ENCODE measurements around the gene CLMP.
"Not testable (repeated sequence)": the region's sequence is repeated elsewhere in the genome, so short reads cannot be mapped to it uniquely, and the experiment has no call there.

CLMP gene

DNA sequence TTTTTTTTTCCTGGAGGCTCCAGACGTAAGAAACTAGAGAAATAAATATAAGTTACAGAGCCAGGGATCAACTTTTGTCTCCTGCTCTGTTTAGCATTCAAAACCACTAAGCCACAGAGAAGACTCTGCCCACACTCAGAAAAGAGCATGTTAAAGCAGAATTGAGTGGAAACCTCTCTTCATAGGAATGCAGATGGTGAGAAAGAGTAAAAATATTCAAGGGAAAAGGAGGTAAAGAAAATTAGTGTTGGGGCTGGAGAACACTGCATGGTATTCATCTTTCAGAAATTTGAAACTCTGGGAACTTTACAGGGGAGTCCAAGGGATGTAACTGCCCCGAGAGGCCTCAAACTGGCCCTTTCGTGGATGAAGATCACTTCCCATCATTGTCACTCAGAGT is 65.1 kb downstream of the CLMP start:
- DNase-seq = no peak

DNA sequence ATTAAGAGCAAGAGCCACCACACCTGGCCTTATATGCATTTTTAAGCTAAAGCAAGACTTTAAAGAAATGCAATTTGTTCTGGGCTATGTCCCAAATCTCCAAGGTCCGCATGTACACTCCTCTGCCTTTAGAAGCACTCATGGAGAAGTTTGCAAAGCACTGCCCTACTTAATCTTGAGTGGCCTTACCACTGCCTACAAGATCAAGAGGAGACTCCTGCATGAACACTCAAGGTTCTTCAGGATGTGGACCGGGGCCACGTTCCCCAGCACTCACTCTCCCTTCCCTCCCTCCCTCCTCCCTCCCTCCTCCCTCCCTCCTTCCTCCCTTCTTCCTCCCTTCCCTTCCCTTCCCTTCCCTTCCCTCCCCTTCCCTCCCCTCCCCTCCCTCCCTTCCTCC is 69.9 kb downstream of the CLMP start:
- DNase-seq = no peak

DNA sequence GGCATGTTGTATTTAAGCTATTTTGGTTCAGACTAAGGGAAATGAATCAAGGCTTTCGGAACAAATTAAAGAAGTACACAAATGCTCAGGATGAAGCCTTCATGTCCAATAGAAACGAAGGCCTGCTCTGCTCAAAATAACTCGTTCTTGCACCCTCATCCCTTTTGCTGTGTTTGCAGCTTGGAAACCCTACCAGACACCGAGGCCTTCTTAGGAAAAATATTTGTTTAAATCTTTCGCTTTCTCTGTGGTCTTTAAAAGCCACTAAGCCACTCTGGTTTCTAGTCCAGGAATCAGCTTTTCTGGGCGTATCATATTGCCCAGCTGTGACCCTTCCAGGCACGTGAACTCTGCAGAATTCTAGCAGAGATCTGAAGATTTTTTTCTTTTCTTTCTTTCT is 72.2 kb downstream of the CLMP start:
- no peak for DNase-seq

DNA sequence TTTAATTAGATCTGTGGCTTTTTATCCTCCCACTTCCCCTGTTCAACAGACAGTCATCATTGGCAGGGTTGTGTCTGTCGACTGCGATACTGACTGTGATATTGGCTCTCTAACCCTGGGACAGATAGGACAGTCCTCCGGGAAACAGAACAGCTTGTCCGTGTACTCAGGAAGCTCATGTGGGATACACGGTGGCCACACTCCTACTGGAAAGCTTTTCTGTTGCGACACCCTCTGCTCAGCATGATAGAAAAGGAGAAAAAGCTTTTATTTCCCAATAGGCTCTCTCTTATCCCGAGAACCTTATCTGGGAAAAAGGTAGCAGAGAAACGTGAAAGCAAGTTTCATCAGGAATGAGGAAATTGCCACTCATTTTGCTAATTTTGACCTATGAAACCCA is 72.7 kb downstream of the CLMP start:
- DNase-seq = no peak

DNA sequence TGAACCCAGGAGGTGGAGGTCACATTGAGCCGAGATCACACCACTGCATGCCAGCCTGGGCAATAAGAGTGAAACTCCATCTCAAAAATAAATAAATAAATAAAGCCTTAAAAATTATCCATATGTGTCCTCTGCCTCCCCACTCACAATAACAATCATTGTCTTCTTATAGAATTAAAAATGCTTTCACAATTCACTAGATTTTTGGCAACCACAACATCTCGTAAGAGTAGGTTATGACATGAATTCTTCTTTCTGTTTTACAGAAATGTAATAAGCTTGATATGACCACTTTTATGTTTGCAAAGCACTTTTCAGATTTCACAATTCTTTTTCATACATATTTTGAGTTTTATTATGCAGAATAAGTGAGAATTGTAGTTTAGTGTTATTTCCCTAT is 78.6 kb downstream of the CLMP start:
- no peak for DNase-seq

DNA sequence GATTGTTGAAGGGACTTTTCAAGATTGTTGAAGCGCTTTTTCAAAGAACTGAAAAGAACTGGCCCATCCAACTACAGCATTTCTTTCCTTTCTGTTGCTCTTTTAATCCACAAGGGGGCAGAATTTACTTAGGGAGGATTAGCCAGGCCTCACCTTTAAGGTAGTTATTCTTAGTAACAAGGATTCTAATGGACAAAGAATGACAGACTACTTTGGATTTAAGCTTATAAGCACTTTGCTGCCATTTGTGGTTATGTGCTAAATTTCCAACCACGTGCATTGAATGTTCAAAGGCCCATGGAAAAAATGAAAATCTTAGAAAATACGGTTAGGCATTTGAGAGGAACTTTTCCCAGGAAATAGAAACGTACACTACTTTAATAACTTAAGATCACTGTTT is 83.6 kb downstream of the CLMP start:
- peak; percentile 53 for DNase-seq

DNA sequence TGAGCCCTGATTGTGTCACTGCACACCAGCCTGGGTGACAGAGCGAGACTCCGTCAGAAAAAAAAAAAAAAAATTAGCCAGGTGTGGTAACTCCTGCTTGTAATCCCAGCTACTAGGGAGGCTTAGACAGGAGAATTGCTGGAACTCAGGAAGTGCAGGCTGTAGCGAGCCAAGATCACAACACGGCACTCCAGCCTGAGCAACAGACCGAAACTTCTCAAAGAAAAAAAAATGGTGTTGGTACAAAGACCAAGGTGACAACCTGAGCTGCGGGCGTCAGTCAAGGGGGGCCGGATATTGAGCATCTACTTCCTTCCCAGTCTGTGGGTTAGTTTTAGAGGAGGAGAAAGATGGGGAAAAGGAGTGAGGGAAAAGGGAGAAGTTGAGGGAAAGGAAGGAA is 84.7 kb downstream of the CLMP start:
- no peak for DNase-seq

DNA sequence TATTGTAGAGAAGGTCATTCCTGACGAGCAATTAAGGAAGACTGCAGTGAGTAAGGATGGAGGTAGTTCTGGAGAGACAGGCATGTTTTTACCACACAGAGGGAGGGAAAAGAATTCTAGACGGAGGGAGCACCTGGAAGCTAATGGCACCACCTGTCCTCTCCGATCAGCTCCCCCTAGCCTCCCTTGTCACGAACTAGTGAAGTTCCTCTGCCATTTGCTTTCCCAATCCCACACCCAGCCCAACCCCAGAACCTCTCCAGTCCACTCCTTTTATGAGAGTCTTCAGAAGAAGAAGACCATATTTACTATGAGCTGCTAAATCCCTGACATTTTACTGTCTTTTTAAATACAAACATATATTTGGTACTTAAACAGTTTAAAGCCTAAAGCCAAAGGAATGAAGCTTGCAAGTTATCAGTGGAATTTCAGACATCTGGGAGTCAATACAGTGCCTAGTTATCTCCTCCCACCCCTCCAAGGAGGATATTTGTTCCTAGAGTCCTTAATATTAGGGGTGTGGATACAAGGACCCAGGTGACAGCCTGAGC is 87.0 kb downstream of the CLMP start:
- no peak for DNase-seq

DNA sequence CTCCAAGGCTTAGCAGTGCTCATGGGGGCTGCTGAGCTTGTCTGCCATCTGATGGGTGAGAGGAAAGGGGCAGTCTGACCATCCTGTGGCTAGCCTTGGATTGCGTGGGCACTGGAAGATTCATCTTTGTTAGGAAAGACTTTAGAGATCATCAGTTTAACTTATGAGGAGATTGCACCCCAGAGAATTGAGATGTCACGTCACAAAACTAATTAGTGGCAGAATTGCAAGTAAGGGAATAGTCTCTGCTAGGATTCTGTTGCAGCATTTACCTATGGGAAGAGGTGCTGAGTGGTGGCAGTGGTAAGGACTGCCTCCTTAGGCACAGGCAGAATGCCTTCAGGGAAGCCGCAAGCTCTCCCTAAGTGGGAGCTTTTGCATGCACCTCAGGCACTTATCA is 90.4 kb downstream of the CLMP start:
- DNase-seq = no peak

DNA sequence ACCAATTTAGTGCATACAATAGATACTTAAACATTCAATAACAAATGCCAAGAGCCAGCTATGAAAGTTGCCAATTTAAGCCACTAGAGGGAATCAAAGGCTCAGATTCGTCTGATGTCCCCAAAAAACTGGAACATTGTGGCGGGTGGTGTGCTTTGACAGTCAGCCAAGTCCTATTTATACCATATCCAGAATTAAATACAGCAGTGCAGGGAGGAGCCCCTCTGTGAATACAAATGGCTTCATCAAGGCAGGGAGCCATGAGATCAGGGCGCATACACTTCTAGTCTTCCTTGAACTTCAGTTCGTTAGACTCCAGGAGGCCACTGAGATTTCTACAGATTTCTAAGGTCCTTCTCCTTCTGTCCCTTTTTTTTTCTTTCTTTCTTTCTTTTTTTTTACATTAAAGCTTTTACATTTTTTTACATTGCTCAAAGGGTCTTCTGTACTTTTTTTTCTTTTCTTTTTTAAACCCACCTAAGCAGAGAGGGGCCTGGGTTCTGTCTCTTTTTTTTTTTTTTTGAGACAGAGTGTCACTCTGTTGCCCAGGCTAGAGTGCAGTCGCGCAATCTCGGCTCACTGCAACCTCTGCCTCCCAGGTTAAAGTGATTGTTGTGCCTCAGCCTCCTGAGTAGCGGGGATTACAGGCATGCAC is 91.6 kb downstream of the CLMP start:
- peak; percentile 77 for DNase-seq

DNA sequence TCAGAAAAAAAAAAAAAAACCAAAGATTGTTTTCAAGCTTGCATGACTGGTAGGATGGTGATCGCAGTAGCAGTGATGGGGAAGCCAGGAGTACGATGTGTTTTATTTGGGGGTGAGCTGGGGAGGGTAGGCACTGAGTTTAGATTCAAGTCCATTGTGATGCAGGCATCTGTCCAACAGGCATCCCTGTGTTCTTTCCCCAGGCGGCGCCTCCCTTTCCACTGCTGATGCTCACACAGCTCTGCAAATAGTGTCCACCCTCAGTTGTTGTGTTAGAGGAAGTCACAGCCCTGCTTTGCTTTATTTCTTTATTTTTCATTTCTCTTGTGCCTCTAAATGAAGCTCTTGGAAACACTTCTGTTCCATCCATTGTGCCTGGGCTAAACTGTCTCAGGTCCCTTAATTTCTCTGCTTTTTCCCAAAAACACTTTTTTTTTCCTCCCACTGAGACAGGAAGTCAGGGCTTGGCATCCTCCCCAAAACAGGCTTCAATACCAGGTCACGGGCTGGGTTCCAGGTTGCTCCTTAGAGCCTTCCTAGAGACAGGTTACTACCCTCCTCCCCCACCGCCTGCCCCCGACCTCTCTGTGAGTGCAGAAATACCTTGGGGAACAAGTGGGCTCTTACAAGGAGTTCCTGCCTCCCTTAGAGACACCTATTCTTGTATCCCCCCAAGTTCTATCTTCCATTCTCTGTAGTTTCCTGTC is 94.5 kb downstream of the CLMP start:
- DNase-seq = no peak

DNA sequence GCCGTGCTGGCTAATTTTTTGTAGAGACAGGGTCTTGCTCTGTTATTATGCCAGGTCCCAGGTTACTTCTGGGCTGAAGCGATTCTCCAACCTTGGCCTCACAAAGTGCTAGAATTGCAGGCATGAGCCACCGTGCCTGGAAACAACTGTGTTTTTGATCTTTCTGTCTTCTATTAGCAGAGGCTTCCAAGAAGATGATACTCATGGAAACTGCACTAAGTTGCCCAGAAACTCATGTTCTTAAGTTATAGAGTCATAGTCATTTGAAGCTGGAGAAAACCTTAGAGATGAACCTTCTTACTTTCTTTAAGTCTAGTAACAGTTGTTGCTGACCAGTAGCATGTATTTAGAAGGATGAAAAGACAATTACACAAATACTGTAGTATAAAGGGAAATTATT is 96.1 kb downstream of the CLMP start:
- DNase-seq = no peak

DNA sequence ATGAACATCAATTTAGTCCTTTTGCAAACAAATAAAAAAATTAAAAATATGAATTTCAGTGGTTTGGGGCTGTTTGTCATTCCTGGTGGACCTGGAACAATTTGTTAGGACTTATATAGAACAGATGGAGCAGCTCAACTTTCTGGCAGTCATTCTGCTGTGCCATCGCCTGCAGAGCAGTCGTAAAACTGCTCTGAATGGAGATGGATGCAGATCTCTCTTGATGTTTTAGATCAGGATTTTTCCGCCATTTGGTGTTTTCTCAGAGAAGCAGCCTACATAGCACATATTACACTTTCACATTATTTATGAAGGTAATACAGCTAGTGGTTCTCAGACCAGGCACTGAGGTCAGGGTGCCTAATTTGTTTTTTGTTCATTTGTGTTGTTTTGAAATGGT is 101.3 kb downstream of the CLMP start:
- no peak for DNase-seq

DNA sequence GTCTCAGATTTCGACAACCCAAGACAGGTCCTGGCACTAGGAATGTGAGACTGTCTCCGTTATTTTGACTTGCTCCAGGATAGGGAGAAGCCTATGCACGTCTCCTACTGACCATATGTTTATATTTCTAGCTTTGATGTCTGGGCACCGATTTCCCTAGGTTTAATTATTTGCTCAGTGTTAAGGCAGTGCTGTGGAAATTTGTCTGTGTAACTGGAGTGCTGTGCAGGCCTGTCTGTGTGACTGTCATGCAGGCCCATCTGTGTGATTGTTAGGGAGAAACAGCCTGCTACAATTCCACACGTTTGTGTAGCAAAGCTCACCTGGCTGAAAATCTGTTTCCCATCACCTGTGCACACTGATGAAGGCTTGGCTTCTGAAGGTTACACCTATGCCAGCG is 103.5 kb downstream of the CLMP start:
- no peak for DNase-seq

DNA sequence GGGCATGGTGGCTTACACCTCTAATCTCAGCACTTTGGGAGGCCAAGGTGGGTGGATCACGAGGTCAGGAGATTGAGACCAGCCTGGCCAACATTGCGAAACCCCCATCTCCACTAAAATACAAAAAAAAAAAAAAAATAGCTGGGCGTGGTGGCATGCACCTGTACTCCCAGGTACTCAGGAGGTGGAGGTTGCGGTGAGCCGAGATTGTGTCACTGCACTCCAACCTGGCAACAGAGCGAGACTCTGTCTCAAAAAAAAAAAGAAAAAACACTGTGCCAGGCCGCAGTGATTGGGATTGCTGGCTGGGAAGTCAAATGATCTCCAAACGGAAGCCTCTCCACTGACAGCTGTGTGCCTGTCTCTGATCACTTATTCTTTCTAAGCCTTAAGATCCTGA is 104.9 kb downstream of the CLMP start:
- DNase-seq = not testable (repeated sequence)

DNA sequence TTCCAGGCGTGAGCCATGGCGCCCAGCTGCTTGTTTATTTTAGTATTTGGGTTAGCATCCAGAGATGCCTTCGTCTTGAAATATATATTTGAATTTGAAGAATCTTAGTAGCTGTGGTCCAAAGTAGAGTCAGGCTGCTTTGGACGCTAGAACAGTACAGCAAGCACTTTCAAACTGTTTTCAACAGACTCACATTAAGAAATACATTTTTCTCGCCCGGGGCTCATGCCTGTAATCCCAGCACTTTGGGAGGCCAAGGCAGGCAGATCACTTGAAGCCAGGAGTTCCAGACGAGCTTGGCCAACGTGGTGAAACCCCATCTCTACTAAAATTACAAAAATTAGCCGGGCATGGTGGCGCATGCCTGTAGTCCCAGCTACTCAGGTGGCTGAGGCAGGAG is 106.2 kb downstream of the CLMP start:
- DNase-seq = not testable (repeated sequence)

DNA sequence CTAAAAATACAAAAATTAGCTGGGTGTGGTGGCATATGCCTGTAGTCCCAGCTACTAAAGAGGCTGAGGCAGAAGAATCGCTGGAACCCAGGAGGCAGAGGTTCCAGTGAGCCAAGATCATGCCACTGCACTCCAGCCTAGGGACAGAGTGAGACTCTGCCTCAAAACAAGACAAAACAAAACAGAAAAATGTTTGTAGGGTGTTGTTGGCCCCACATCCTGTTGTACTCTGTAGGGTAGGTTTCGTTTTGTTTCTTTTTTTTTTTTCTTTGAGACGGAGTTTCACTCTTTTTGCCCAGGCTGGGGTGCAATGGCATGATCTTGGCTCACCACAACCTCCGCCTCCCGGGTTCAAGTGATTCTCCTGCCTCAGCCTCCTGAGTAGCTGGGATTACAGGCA is 107.4 kb downstream of the CLMP start:
- DNase-seq = not testable (repeated sequence)

DNA sequence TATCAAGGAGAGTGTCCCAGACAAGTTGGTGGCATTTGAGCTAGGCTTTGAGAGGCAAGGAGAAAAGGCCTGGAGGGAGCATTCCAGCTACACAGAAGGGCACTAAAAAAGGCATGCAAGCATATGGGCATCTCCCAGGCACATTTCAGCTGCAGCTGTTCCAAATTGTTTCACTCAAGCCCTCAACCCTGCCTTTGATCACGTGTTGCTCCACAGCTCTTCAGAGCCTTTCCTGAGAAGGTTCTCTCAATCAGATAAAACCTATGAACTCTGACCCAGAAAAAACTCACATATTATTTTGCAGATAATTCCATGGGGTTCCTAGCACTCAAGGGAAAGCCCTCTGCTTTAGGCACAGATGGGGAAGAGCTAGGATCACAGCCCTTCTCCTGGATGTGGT is 108.7 kb downstream of the CLMP start:
- DNase-seq = no peak

DNA sequence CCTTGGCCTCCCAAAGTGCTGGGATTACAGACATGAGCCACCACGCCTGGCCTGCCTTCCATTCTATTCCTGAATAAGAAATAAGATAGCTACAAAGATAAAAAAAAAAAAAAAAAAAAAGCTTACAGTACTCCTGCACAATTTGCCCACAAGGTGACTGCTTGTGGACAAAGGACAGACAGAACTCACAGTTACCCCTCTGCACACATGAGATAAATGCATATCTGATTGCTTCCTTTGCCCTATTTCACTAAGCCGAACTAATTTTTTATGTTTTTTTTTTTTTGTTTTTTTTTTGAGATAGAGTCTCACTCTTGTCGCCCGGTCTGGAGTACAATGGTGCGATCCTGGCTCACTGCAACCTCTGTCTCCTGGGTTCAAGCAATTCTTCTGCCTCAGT is 109.6 kb downstream of the CLMP start:
- DNase-seq = no peak

DNA sequence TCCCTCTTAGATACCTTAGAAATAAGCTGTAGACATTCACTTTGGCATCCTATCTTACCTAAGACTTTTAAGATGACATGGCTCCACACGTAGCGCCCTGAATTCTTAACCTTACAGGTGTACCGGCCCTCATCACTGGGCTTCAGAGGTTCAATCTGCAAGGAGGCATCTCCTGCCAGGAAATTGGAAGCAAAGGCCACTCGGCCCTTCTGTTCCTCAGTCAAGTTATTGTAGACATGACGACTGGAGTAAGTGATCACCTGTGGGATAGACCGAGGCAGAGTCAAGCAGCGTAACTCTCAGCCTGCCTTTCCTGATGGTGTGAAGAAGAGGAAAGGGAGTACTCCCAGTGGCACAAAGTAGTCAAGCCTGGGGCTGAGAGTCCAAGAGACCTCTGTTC is 110.6 kb downstream of the CLMP start:
- no peak for DNase-seq

DNA sequence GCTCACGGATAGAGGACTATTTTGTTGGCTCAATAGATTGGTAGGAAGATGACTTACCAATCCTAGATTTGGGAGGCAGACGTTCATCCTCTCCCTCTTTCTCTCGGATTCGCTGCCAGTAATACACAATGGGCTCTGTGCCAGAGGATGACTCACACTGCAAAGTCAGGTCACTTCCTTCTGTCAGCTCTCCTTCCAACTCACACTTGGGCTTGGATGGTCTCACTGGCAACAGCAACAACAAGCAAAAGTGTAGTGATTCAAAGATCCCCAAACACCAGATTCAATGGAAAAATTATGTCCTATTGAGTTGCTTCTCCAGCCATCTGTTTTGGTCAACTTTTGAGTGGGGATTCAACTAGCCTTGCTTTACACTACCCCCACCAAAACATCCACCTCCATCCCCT is 111.4 kb downstream of the CLMP start:
- peak; percentile 67 for DNase-seq

DNA sequence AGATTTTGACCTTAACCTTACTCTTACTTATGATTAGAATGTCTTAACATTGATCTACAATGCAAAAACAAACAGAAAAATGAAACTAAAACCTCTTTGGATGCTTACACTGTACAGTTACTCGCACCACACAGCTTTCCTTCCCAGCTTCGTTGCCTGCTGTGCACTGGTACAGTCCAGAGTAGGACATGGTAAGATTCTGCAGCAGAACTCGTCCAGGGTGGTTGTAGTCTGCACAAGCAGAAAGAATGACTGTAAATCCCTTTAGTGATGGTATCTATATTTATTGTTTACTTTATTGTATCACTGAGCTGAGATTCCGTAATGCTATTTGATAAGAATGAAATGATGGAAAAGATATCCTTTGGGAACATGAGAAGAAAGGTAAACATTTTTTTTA is 112.1 kb downstream of the CLMP start:
- DNase-seq = no peak

DNA sequence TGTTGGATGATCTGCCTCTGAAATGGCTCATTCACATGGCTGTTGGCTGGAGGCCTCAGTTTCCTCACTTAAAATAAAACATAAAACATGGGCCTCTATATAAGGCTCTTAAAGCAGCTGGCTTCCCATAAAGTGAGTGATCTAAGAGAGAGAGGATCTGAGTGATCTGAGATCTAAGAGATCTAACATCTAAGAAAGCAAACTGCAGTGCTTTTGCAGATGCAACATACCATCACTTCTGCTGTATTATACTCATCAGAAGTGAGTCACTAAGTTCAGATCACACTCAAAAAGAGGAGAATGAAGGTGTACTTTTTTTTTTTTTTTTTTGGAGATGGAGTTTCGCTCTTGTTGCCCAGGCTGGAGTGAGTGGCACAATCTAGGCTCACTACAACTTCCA is 115.0 kb downstream of the CLMP start:
- DNase-seq = no peak

DNA sequence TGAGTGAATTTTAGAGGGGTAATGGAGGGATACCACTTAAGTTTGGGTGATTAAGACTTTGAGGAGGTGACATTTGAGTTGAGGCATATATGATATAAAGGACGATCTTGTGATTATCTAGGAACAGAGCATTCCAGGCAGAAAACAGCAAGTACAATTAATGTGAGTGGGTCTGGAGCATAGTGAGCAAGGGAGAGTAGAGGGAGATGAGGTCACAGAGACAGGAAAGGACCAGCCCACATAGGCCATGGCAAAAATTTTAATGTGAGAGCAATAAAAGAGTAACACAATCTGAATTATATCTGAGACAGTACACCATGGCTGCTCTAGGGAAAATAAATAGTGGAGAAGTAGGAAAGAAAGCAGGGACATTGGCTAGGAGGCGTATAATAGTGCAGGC is 118.6 kb downstream of the CLMP start:
- no peak for DNase-seq

Data from NCI-H345 (cell line).